GM23338 (cell line): ENCODE data around the gene AGPS. TPM values are rescaled to one million over a fixed set of nuclear protein-coding genes. Genes with fewer than 3 reads are reported as not detected.

Source experiments
- ATAC-seq: fragments of 200-7000 bp; cut with Tn5 transposase; 3 replicates; pipeline ENCODE4 v1.9.1; 2020
- DNase-seq: peaks from one replicate; pipeline ENCODE4 v3.0.0-alpha.2; 2015; ENCODE audit warnings: low spot score
- H2AFZ ChIP-seq: fragments of 200-600 bp; sonication (generic); 2 replicates; pipeline ENCODE4 v1.8.0; 2016; ENCODE audit warnings: antibody characterized with exemption, mild to moderate bottlenecking, moderate library complexity
- H3F3A ChIP-seq: fragments of 200-600 bp; sonication (generic); replicated peaks from 2 replicates; pipeline ENCODE4 v1.8.0; 2017; ENCODE audit warnings: antibody characterized with exemption, mixed run types, low read depth
- H3K27ac ChIP-seq: fragments of 200-600 bp; sonication (generic); 2 replicates; pipeline ENCODE4 v1.6.1; 2016; ENCODE audit warnings: low read depth
- H3K27me3 ChIP-seq: fragments of 200-600 bp; sonication (generic); 2 replicates; pipeline ENCODE4 v1.8.0; 2016; ENCODE audit warnings: mild to moderate bottlenecking, mixed run types, moderate library complexity; ENCODE audit not compliant: insufficient read depth
- H3K36me3 ChIP-seq: fragments of 200-600 bp; sonication (generic); 2 replicates; pipeline ENCODE4 v1.8.0; 2016; ENCODE audit warnings: mild to moderate bottlenecking; ENCODE audit not compliant: insufficient read depth
- H3K4me1 ChIP-seq: fragments of 200-600 bp; sonication (generic); 2 replicates; pipeline ENCODE4 v1.8.0; 2016; ENCODE audit warnings: mild to moderate bottlenecking, moderate library complexity; ENCODE audit not compliant: insufficient read depth
- H3K4me2 ChIP-seq: fragments of 200-600 bp; sonication (generic); 2 replicates; pipeline ENCODE4 v1.7.1; 2017; ENCODE audit warnings: mixed run types
- H3K4me3 ChIP-seq: fragments of 200-600 bp; sonication (generic); 2 replicates; pipeline ENCODE4 v1.6.1; 2016; ENCODE audit warnings: mixed run types
- H3K79me2 ChIP-seq: fragments of 200-600 bp; sonication (generic); replicated peaks from 2 replicates; pipeline ENCODE4 v1.8.0; 2017; ENCODE audit warnings: mild to moderate bottlenecking; ENCODE audit not compliant: insufficient read depth
- H3K9me2 ChIP-seq: fragments of 200-600 bp; sonication (generic); 2 replicates; pipeline ENCODE4 v1.8.0; 2017; ENCODE audit not compliant: insufficient read depth
- H4K20me1 ChIP-seq: fragments of 200-600 bp; sonication (generic); replicated peaks from 2 replicates; pipeline ENCODE4 v1.8.0; 2017; ENCODE audit warnings: mild to moderate bottlenecking; ENCODE audit not compliant: insufficient read depth
- H3K27ac Mint-ChIP-seq: 2 replicates; pipeline ENCODE4 v1.8.0; 2020; ENCODE audit warnings: inconsistent platforms, mild to moderate bottlenecking, moderate library complexity, mixed read lengths
- H3K27me3 Mint-ChIP-seq: 3 replicates; pipeline ENCODE4 v1.8.0; 2022; ENCODE audit warnings: low read depth, mild to moderate bottlenecking, moderate library complexity, mixed read lengths, inconsistent platforms; ENCODE audit not compliant: insufficient read depth, poor library complexity
- H3K36me3 Mint-ChIP-seq: 3 replicates; pipeline ENCODE4 v1.8.0; 2021; ENCODE audit warnings: low read depth, mild to moderate bottlenecking, inconsistent platforms, moderate library complexity, mixed read lengths
- H3K4me1 Mint-ChIP-seq: 3 replicates; pipeline ENCODE4 v1.8.0; 2020; ENCODE audit warnings: mild to moderate bottlenecking, inconsistent platforms, mixed read lengths
- H3K4me3 Mint-ChIP-seq: 3 replicates; pipeline ENCODE4 v1.8.0; 2021; ENCODE audit warnings: moderate library complexity, mild to moderate bottlenecking, inconsistent platforms, mixed read lengths
- H3K9me3 Mint-ChIP-seq: 3 replicates; pipeline ENCODE4 v1.8.0; 2020; ENCODE audit warnings: moderate library complexity, mild to moderate bottlenecking, inconsistent platforms, mixed read lengths
- CREB1 ChIP-seq: fragments of 250-450 bp; sonication (Bioruptor Pico); IDR thresholded peaks from 2 replicates; pipeline ENCODE4 v1.5.0; 2020; ENCODE audit warnings: low read depth, mild to moderate bottlenecking, moderate library complexity
- CTCF ChIP-seq, 2 experiments: fragments of 200-600 bp in 1 of 2; sonication (generic) in 1 of 2; conservative IDR thresholded peaks; 2 replicates each; pipeline versions ENCODE4 v1.5.1 to v1.6.1; 2016 to 2017; ENCODE audit warnings: antibody characterized with exemption in 2 of 2, low read depth in 2 of 2, mild to moderate bottlenecking in 2 of 2, moderate library complexity in 1 of 2
- ETS1 ChIP-seq: IDR thresholded peaks from 2 replicates; pipeline ENCODE4 v1.6.1; 2016; ENCODE audit warnings: antibody characterized with exemption
- EZH2 ChIP-seq: fragments of 200-600 bp; sonication (generic); IDR thresholded peaks from one replicate; pipeline ENCODE4 v1.8.0; 2017; ENCODE audit warnings: antibody characterized with exemption, mild to moderate bottlenecking, low read depth; ENCODE audit not compliant: unreplicated experiment
- EZH2phosphoT487 ChIP-seq: fragments of 200-600 bp; sonication (generic); IDR thresholded peaks from one replicate; pipeline ENCODE4 v1.8.1; 2018; ENCODE audit warnings: antibody characterized with exemption; ENCODE audit not compliant: unreplicated experiment
- JUNB ChIP-seq: IDR thresholded peaks from one replicate; pipeline ENCODE4 v1.6.1; 2016; ENCODE audit warnings: antibody characterized with exemption; ENCODE audit not compliant: unreplicated experiment
- NANOG ChIP-seq: IDR thresholded peaks from 2 replicates; pipeline ENCODE4 v1.6.1; 2016; ENCODE audit warnings: antibody characterized with exemption, borderline replicate concordance
- POLR2AphosphoS5 ChIP-seq: IDR thresholded peaks from 2 replicates; pipeline ENCODE4 v1.6.1; 2016; ENCODE audit warnings: antibody characterized with exemption, low read depth
- REST ChIP-seq: IDR thresholded peaks from one replicate; pipeline ENCODE4 v1.6.1; 2018; ENCODE audit warnings: antibody characterized with exemption; ENCODE audit not compliant: unreplicated experiment
- STAT1 ChIP-seq: IDR thresholded peaks from one replicate; pipeline ENCODE4 v1.6.1; 2016; ENCODE audit warnings: antibody characterized with exemption; ENCODE audit not compliant: unreplicated experiment
- ZNF114 ChIP-seq: fragments of 250-450 bp; sonication (Bioruptor Pico); IDR thresholded peaks from 2 replicates; pipeline ENCODE4 v1.5.0; 2020; ENCODE audit warnings: mild to moderate bottlenecking, moderate library complexity
- ZNF331 ChIP-seq: fragments of 250-450 bp; sonication (Bioruptor Pico); IDR thresholded peaks from 2 replicates; pipeline ENCODE4 v1.5.0; 2020; ENCODE audit warnings: low read depth, mild to moderate bottlenecking, moderate library complexity
- polyA plus RNA-seq: library from polyadenylated mRNA; unstranded; fragments of >200 nt; fragmentation: Nextera tagmentation; extraction: Ambion mirVana; gene quantifications from 2 replicates; pipeline ENCODE4 v1.2.1, GENCODE V29; 2016
- total RNA-seq: library from RNA; depleted of rRNA; stranded (reverse); fragments of >200 nt; shearing (Covaris generic); gene quantifications from 2 replicates; pipeline ENCODE4 v1.2.3, GENCODE V29; 2014

AGPS gene
- total and polyA plus RNA-seq, 2 experiments from 2014 or later = 14.6 to 73.2 TPM

- TF ChIP-seq REST = no peak
- TF ChIP-seq EZH2 = no peak
These were observed 7.9 kb downstream of the AGPS start (continued) for GRCh38 chr2:177400337-177400923.

- no peak overlapping the region for H3K27ac ChIP-seq
- Mint-ChIP-seq H3K4me1 (peaks cover 30% of the 10 kb centered on the region), H3K4me3 (no peak overlapping the region), H3K9me3 (no peaks in the 10 kb centered on the region), H3K36me3 (0 out of 3 replicates have a peak, but pooled peaks cover under 1% of the 10 kb centered on the region), H3K27ac (no peak overlapping the region), H3K27me3 (no peaks in the 10 kb centered on the region)
- no peak for ATAC-seq
- H2AFZ ChIP-seq = no peak overlapping the region
- H3K4me1 ChIP-seq = peaks cover 14% of the 10 kb centered on the region
- no peaks in the 10 kb centered on the region; the same call in 1 of the 2 replicates for H3K9me2 ChIP-seq
- H3K4me3 ChIP-seq = no peak overlapping the region
- peaks cover 33% of the 10 kb centered on the region; the same call in 1 of the 2 replicates for H4K20me1 ChIP-seq
- H3K27me3 ChIP-seq = no peaks in the 10 kb centered on the region
- H3K36me3 ChIP-seq = no peaks in the 10 kb centered on the region
- H3K79me2 ChIP-seq = peaks cover 100% of the 10 kb centered on the region
- no peak overlapping the region for H3K4me2 ChIP-seq
- no peaks in the 10 kb centered on the region for H3F3A ChIP-seq
- no peak for DNase-seq
- TF ChIP-seq CREB1 (CRISPR knock-in tag) (no peak), EZH2phosphoT487 (no peak), STAT1 (no peak), CTCF (conservative IDR thresholded peaks at IDR 0.05; ENCODE audit: low read depth in 2 of 2) (no peak), ZNF331 (CRISPR knock-in tag) (no peak), EZH2 (no peak), NANOG (no peak), JUNB (no peak), POLR2AphosphoS5 (no peak), REST (no peak), ETS1 (no peak), ZNF114 (CRISPR knock-in tag) (no peak)
These were observed 9.5 kb downstream of the AGPS start for GRCh38 chr2:177402096-177402495.
